Measurements from ENCODE around the gene ABCC4.

DNA sequence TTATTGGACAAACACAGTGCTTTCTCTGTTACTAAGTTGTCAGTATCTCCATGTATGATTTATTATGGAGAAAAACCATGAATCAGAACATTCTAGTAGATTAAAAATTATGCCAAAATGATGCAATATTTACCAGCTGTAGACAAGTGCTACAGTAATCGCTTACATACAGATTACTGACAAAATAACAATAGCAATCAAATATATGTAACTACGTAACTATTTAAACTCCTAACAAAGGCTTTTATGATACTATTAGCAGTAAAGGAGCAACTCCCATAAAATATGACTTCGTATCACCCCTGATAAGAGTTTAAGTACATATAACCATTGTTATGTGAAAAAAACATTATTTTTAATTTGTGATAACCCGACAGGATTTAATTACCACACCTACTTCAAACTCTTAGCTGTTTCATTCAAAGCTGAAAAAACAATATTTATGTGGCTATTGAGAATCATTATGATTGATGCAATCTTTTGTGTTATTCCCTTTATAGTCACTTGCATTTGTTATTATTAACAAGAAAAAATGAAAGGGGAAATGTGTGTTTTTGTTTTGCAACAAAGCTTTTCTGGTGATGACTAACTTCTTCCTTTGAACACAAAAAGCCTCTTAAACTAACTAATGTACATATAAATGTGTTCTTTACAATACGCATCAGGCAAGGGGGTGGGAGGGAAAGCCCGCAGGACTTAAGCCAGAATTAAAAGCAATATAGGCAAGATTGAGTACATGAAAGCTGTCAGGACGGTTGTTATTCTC lies 147.4 kb downstream of the ABCC4 start:
- no peak for TF ChIP-seq POLR2A (IDR thresholded peaks at IDR 0.05)
- TF ChIP-seq, protein P1, sequence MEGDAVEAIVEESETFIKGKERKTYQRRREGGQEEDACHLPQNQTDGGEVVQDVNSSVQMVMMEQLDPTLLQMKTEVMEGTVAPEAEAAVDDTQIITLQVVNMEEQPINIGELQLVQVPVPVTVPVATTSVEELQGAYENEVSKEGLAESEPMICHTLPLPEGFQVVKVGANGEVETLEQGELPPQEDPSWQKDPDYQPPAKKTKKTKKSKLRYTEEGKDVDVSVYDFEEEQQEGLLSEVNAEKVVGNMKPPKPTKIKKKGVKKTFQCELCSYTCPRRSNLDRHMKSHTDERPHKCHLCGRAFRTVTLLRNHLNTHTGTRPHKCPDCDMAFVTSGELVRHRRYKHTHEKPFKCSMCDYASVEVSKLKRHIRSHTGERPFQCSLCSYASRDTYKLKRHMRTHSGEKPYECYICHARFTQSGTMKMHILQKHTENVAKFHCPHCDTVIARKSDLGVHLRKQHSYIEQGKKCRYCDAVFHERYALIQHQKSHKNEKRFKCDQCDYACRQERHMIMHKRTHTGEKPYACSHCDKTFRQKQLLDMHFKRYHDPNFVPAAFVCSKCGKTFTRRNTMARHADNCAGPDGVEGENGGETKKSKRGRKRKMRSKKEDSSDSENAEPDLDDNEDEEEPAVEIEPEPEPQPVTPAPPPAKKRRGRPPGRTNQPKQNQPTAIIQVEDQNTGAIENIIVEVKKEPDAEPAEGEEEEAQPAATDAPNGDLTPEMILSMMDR (IDR thresholded peaks at IDR 0.05) = no peak
- TF ChIP-seq POLR2AphosphoS5 (IDR thresholded peaks at IDR 0.05; ENCODE audit: insufficient read depth in 1 of 2, low read depth in 1 of 2) = no peak

All from vagina (tissue), 2 donors.